Choroid plexus epithelial cell (primary cell): ENCODE results near the gene ADGRL1.

Source experiments
- DNase-seq: peaks from one replicate; pipeline ENCODE4 v3.0.0-alpha.2; 2010; ENCODE audit warnings: low read depth
- H3K4me3 ChIP-seq: 2 replicates; pipeline ENCODE4 v1.5.1; 2011; ENCODE audit warnings: low read depth, mild to moderate bottlenecking, control low read depth, low read length, moderate library complexity
- CTCF ChIP-seq: conservative IDR thresholded peaks from 2 replicates; pipeline ENCODE4 v1.5.1; 2011; ENCODE audit warnings: low read depth, mild to moderate bottlenecking, control low read depth, inconsistent platforms, low read length, moderate library complexity

ADGRL1 gene

DNA sequence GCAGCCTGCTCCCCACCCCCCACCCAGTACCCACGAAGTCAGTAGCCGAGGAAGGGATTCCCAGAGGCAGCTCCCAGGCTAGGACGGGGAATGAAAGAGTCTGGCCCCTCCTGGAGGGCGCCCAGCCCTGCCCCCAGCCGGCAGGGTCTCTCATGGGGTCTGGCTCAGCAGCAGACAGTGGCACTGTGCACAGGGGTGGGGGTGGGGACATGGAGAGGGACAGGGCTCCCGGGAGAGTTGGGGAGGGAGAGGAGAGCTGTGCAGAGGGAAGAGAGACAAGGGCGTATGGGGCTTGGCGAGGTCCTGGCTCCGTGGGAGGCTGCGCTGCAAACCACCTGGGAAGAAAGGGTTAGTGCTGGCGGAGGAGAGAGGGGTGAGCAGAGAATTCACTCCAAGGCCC is 41.9 kb downstream of the ADGRL1 start:
- no peak overlapping the region for H3K4me3 ChIP-seq
- TF ChIP-seq CTCF = no peak
- DNase-seq = no peak

DNA sequence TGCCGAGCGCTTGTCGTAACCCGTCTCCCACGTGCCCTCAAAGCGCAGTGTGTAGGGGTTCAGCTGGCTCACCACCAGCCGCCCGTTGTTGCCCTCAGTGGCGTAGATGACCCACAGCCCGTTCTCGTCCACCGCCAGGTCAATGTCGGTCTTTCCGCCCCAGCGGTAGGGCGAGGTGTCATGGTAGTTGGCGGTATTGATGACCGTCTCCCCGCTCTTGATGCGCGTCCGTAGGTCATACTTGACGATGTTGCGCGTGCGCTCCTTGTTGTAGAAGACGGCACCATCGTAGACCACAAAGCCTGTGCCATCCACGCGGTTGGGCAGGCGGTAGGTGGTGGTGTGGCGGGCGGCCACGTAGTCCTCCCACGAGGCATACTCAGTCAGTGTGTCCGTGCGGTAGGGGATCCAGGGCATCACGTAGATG is 43.1 kb downstream of the ADGRL1 start:
- DNase-seq = no peak
- no peak overlapping the region for H3K4me3 ChIP-seq
- no peak for TF ChIP-seq CTCF

GRCh38 chr19:14161305-14161704 is 44.7 kb downstream of the ADGRL1 start:
- TF ChIP-seq CTCF = no peak
- H3K4me3 ChIP-seq = no peak overlapping the region

DNA sequence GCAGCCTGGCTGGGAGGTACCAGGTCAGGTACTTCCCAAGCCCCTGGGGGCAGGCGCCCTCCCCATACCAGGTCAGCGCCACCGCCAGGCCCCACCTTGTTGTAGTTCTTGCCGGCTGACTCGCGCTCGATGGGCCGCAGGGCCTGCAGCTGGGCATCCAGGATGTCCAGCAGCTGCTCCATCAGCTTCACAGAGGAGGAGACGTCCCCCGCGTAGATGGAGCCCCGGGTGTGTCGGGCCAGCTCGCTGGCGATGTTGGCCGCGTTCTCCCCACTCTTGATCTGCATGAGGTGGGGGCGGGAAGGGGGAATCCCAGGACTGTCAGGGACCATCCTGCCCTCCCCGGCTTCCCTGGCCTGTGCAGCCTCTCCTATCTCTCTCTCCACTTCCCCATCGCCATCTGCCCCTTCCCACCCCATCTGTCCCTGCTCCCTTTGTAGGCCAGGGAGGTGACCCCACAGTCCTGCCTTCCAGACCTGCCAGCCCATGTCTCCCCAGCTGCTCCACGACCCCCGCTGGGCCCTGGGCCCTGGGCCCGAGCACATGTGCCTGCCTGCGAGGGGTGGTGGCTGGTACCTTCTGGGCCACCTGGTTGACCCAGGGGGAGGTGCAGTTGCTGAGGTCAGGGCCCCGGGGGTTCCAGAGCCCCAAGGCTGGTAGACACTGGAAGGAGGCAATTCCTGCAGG is 45.8 kb downstream of the ADGRL1 start:
- no peak overlapping the region for H3K4me3 ChIP-seq
- DNase-seq = no peak
- no peak for TF ChIP-seq CTCF

More at GRCh38 chr19:14161305-14161704, 44.7 kb downstream of the ADGRL1 start:
- no peak for DNase-seq

DNA sequence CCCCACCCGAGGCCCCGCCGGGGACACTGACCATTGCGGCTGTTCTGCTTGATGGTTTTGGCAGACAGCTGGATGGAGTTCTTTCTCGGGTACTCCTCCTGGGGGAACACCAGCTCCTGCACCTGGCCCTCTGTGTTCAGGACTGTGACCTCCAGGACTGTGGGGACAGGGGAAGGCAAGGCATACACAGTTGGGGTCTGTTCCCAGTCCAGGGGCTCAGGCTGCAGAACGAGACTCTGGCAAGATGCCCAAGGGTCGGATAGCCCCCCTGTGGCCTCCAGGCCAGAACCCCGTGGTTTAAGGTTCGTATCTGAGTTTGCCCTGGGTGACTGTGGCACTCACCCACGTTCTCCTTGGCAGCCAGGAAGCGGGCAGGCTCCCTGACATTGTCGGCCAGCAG is 46.9 kb downstream of the ADGRL1 start:
- no peak for TF ChIP-seq CTCF
- no peak overlapping the region for H3K4me3 ChIP-seq
- no peak for DNase-seq

DNA sequence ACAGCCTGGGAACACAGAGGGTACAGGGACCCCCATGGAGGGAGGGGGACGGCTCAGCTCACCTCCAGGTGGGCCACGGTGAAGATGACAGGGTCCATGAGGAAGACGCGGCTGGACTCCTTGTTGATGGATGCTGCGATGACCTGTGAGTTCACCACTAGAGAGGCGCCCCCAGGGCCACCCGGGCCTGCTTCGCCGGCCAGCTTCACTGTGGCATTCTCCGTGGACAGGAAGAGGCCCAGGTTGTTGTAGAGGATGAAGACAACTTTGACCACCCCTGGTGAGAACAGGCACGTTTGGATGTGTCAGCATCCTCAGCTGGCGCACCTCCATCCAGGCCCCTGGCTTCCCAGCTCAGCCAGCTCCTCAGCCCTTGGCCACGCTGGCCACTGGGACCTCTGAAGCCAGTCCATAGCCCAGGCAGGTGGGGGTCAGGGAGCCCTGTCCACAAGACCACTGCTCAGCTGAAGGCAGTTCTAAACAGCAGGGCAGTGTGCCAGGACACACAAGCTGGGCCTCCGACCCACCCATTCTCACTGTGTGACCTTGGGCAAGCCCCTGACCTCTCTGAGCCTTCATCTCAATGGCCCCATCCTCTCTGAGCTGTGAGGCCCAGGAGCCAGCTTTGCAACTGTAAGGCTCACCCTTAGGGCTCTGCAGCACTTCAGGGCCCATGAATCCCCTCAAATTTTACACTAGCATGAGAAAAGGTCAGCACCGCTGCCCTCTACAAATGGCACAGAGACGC is 47.5 kb downstream of the ADGRL1 start:
- TF ChIP-seq CTCF = no peak
- DNase-seq = no peak
- H3K4me3 ChIP-seq = no peak overlapping the region
